Smooth muscle cell (in vitro differentiated cells): ENCODE data around the gene GCDH. TPM values are rescaled to one million over a fixed set of nuclear protein-coding genes. Genes with fewer than 3 reads are reported as not detected.

ENCODE experiments used
- DNase-seq: peaks from one replicate; lab custom pipeline; 2025; ENCODE audit not compliant: unreplicated experiment; lab: John Stamatoyannopoulos, UW
- H2AFZ ChIP-seq: fragments of 200-600 bp; sonication (generic); 2 replicates; pipeline ENCODE4 v1.6.0; 2016; ENCODE audit warnings: antibody characterized with exemption, low read depth, mild to moderate bottlenecking
- H3F3A ChIP-seq: fragments of 200-600 bp; sonication (generic); 2 replicates; pipeline ENCODE4 v1.6.0; 2017; ENCODE audit warnings: antibody characterized with exemption, low read depth
- H3K27ac ChIP-seq: fragments of 200-600 bp; sonication (generic); 2 replicates; pipeline ENCODE4 v1.5.1; 2016; ENCODE audit warnings: low read depth, mild to moderate bottlenecking
- H3K27me3 ChIP-seq: fragments of 200-600 bp; sonication (generic); 2 replicates; pipeline ENCODE4 v1.6.1; 2016; ENCODE audit warnings: low read depth, mild to moderate bottlenecking
- H3K36me3 ChIP-seq: fragments of 200-600 bp; sonication (generic); 2 replicates; pipeline ENCODE4 v1.5.1; 2016; ENCODE audit warnings: low read depth
- H3K4me1 ChIP-seq: fragments of 200-600 bp; sonication (generic); 2 replicates; pipeline ENCODE4 v1.5.1; 2016; ENCODE audit warnings: low read depth
- H3K4me2 ChIP-seq: fragments of 200-600 bp; sonication (generic); 2 replicates; pipeline ENCODE4 v1.6.0; 2016; ENCODE audit warnings: mild to moderate bottlenecking
- H3K4me3 ChIP-seq: fragments of 200-600 bp; sonication (generic); 2 replicates; pipeline ENCODE4 v1.5.1; 2016; ENCODE audit warnings: mild to moderate bottlenecking
- H3K79me2 ChIP-seq: fragments of 200-600 bp; sonication (generic); 2 replicates; pipeline ENCODE4 v1.6.0; 2016; ENCODE audit warnings: low read depth, mild to moderate bottlenecking
- H3K9ac ChIP-seq: fragments of 200-600 bp; sonication (generic); 2 replicates; pipeline ENCODE4 v1.6.0; 2016; ENCODE audit warnings: low read depth
- H3K9me3 ChIP-seq: fragments of 200-600 bp; sonication (generic); replicated peaks from 2 replicates; pipeline ENCODE4 v1.5.1; 2016; ENCODE audit warnings: low read depth
- H4K20me1 ChIP-seq: fragments of 200-600 bp; sonication (generic); 2 replicates; pipeline ENCODE4 v1.6.0; 2016; ENCODE audit warnings: low read depth
- CTCF ChIP-seq: fragments of 200-600 bp; sonication (generic); IDR thresholded peaks from 2 replicates; pipeline ENCODE4 v1.5.1; 2017; ENCODE audit warnings: borderline replicate concordance, mild to moderate bottlenecking, antibody characterized with exemption; ENCODE audit not compliant: insufficient read depth, poor library complexity, severe bottlenecking
- WGBS: methylation state at CpG from one replicate; pipeline ENCODE4 v1.1.7; 2016; ENCODE audit warnings: low lambda C conversion rate; 5-methylcytosine and 5-hydroxymethylcytosine counted together
- polyA plus RNA-seq: library from polyadenylated mRNA; unstranded; fragments of >200 nt; fragmentation: Nextera tagmentation; extraction: Ambion mirVana; gene quantifications from 2 replicates; pipeline ENCODE4 v1.2.1, GENCODE V29; 2016
- total RNA-seq: library from RNA; depleted of rRNA; stranded (reverse); fragments of >200 nt; gene quantifications from 2 replicates; pipeline ENCODE4 v1.2.3, GENCODE V29; 2014

GCDH gene
- total and polyA plus RNA-seq, 2 experiments from 2014 or later, result 9.7 to 15.3 TPM

- DNase-seq, result peak; percentile 95
- H3K4me2 ChIP-seq, result peak within 1 kb of the TSS; percentile 96
- peaks cover 43% of the 10 kb centered on the region for H3K79me2 ChIP-seq
- TF ChIP-seq CTCF, result no peak
- H3K4me1 ChIP-seq, result peaks cover 19% of the 10 kb centered on the region
- peaks cover 31% of the 10 kb centered on the region for H3F3A ChIP-seq
- H3K9me3 ChIP-seq, result no peaks in the 10 kb centered on the region
- H3K36me3 ChIP-seq, result no peaks in the 10 kb centered on the region
- H4K20me1 ChIP-seq, result peaks cover 63% of the 10 kb centered on the region
- WGBS, result 1% methylated on average over 55 of the region's 62 CpGs
- peak within 1 kb of the TSS; percentile 85 for H3K4me3 ChIP-seq
- H3K9ac ChIP-seq, result peak within 1 kb of the TSS; percentile 97
- H3K27me3 ChIP-seq, result no peaks in the 10 kb centered on the region
- H3K27ac ChIP-seq, result peak within 1 kb of the TSS; percentile 97
- H2AFZ ChIP-seq, result no peak within 1 kb of the TSS
Observed at GRCh38 chr19:12945479-12946091, 54.6 kb downstream of the GCDH start, which contains the start of gene RAD23A. Gene RAD23A, plus strand, starts transcription at chr19:12945862. Its CDS starts 87 bp downstream, at chr19:12945949.

GRCh38 chr19:12946092-12946721 lies 55.2 kb downstream of the GCDH start:
- no peak for TF ChIP-seq CTCF
- peaks cover 13% of the 10 kb centered on the region for H3K4me1 ChIP-seq
- peak overlapping the region; percentile 96 for H3K4me2 ChIP-seq
- under 1% methylated on average over 30 of the region's 40 CpGs for WGBS
- DNase-seq, result peak; percentile 73
- no peaks in the 10 kb centered on the region for H3K36me3 ChIP-seq
- H4K20me1 ChIP-seq, result peaks cover 57% of the 10 kb centered on the region
- peak overlapping the region; percentile 97 for H3K27ac ChIP-seq
- no peak overlapping the region for H2AFZ ChIP-seq
- peak overlapping the region; percentile 85 for H3K4me3 ChIP-seq
- H3K79me2 ChIP-seq, result peaks cover 37% of the 10 kb centered on the region
- no peaks in the 10 kb centered on the region for H3K9me3 ChIP-seq
- peak overlapping the region; percentile 97 for H3K9ac ChIP-seq
- peaks cover 31% of the 10 kb centered on the region for H3F3A ChIP-seq
- H3K27me3 ChIP-seq, result no peaks in the 10 kb centered on the region

GRCh38 chr19:12946731-12947496 lies 56.0 kb downstream of the GCDH start:
- peaks cover 30% of the 10 kb centered on the region for H3K79me2 ChIP-seq
- H2AFZ ChIP-seq, result no peak overlapping the region
- no peaks in the 10 kb centered on the region for H3K27me3 ChIP-seq
- peaks cover 50% of the 10 kb centered on the region for H4K20me1 ChIP-seq
- no peak for DNase-seq
- peak overlapping the region; percentile 96 for H3K4me2 ChIP-seq
- peaks cover 26% of the 10 kb centered on the region for H3F3A ChIP-seq
- peak overlapping the region; percentile 97 for H3K27ac ChIP-seq
- WGBS, result 51% methylated on average over 14 of the region's 14 CpGs
- peak overlapping the region; percentile 85 for H3K4me3 ChIP-seq
- no peaks in the 10 kb centered on the region for H3K36me3 ChIP-seq
- H3K9ac ChIP-seq, result peak overlapping the region; percentile 97
- TF ChIP-seq CTCF, result no peak
- H3K4me1 ChIP-seq, result peaks cover 13% of the 10 kb centered on the region
- no peaks in the 10 kb centered on the region for H3K9me3 ChIP-seq
